H7 (cell line): ENCODE measurements around the gene DTX3L. TPM values are rescaled to one million over a fixed set of nuclear protein-coding genes. Genes with fewer than 3 reads are reported as not detected.

ENCODE experiments used
- DNase-seq: peaks from one replicate; pipeline ENCODE4 v3.0.0; 2012
- H3K27me3 ChIP-seq: 2 replicates; pipeline ENCODE4 v1.6.0; 2011; ENCODE audit warnings: mild to moderate bottlenecking, low read length; ENCODE audit not compliant: control insufficient read depth, insufficient read depth
- H3K36me3 ChIP-seq: replicated peaks from 2 replicates; pipeline ENCODE4 v1.5.1; 2011; ENCODE audit warnings: low read length; ENCODE audit not compliant: control insufficient read depth, insufficient read depth
- H3K4me3 ChIP-seq: 2 replicates; pipeline ENCODE4 v1.5.1; 2011; ENCODE audit warnings: low read depth, mild to moderate bottlenecking, control low read depth, low read length, moderate library complexity; ENCODE audit not compliant: insufficient read depth
- total RNA-seq: library from RNA; depleted of rRNA; stranded (reverse); fragments of >200 nt; shearing (Covaris generic); gene quantifications from 2 replicates; pipeline ENCODE4 v1.2.3, GENCODE V29; 2014; rRNA removed

Gene DTX3L
- total RNA-seq: 1.9 and 2.0 TPM in 2 replicates

GRCh38 chr3:122564155-122564912, at the start of gene DTX3L, which contains the start of gene PARP9:
TSS of gene DTX3L (plus strand) at chr3:122564338. CDS start at chr3:122564427, 89 bp downstream.
TSS of gene PARP9 (minus strand) at chr3:122564300. CDS start at chr3:122559620, 4,680 bp downstream.
- H3K36me3 ChIP-seq: no peaks in the 10 kb centered on the region
- H3K27me3 ChIP-seq: peaks cover 9% of the 10 kb centered on the region; the same call in 1 of the 2 replicates
- DNase-seq: peak; percentile 92
- H3K4me3 ChIP-seq: peak within 1 kb of the TSS; percentile 67

GRCh38 chr3:122515020-122515468, 49.1 kb upstream of the DTX3L start:
- Histone ChIP-seq H3K27me3 (no peaks in the 10 kb centered on the region), H3K36me3 (no peaks in the 10 kb centered on the region), H3K4me3 (peak overlapping the region; percentile 95)
- no peak for DNase-seq

GRCh38 chr3:122515870-122516269, 48.3 kb upstream of the DTX3L start:
- H3K4me3 ChIP-seq: no peak overlapping the region
- H3K36me3 ChIP-seq: no peaks in the 10 kb centered on the region
- H3K27me3 ChIP-seq: no peaks in the 10 kb centered on the region
- DNase-seq: no peak

GRCh38 chr3:122516846-122517360, 47.2 kb upstream of the DTX3L start:
- H3K27me3 ChIP-seq: no peaks in the 10 kb centered on the region
- no peak overlapping the region for H3K4me3 ChIP-seq
- H3K36me3 ChIP-seq: no peaks in the 10 kb centered on the region
- no peak for DNase-seq

- no peak for DNase-seq
- Histone ChIP-seq H3K36me3 (no peaks in the 10 kb centered on the region), H3K4me3 (no peak overlapping the region), H3K27me3 (no peaks in the 10 kb centered on the region)
Observed at GRCh38 chr3:122519693-122520092, 44.4 kb upstream of the DTX3L start.

GRCh38 chr3:122520861-122521260, 43.3 kb upstream of the DTX3L start:
- no peak for DNase-seq
- no peak overlapping the region for H3K4me3 ChIP-seq

GRCh38 chr3:122523317-122523716, 40.8 kb upstream of the DTX3L start:
- no peak for DNase-seq
- Histone ChIP-seq H3K27me3 (no peaks in the 10 kb centered on the region), H3K36me3 (no peaks in the 10 kb centered on the region), H3K4me3 (no peak overlapping the region)

More at GRCh38 chr3:122520861-122521260, 43.3 kb upstream of the DTX3L start:
- Histone ChIP-seq H3K27me3 (no peaks in the 10 kb centered on the region), H3K36me3 (no peaks in the 10 kb centered on the region)

GRCh38 chr3:122530164-122530563, 34.0 kb upstream of the DTX3L start:
- H3K4me3 ChIP-seq: no peak overlapping the region
- no peaks in the 10 kb centered on the region for H3K36me3 ChIP-seq
- no peak for DNase-seq
- no peaks in the 10 kb centered on the region for H3K27me3 ChIP-seq

GRCh38 chr3:122533480-122533879, 30.7 kb upstream of the DTX3L start:
- no peak for DNase-seq
- Histone ChIP-seq H3K36me3 (no peaks in the 10 kb centered on the region), H3K4me3 (no peak overlapping the region), H3K27me3 (no peaks in the 10 kb centered on the region)

- no peak overlapping the region for H3K4me3 ChIP-seq
- DNase-seq: no peak
- no peaks in the 10 kb centered on the region for H3K36me3 ChIP-seq
- no peaks in the 10 kb centered on the region for H3K27me3 ChIP-seq
Observed at GRCh38 chr3:122533931-122534334, 30.2 kb upstream of the DTX3L start.

GRCh38 chr3:122535964-122536631, 28.0 kb upstream of the DTX3L start:
- H3K4me3 ChIP-seq: no peak overlapping the region
- no peaks in the 10 kb centered on the region for H3K27me3 ChIP-seq
- peak; percentile 52 for DNase-seq
- H3K36me3 ChIP-seq: no peaks in the 10 kb centered on the region

GRCh38 chr3:122536632-122537001, 27.5 kb upstream of the DTX3L start:
- H3K36me3 ChIP-seq: no peaks in the 10 kb centered on the region
- DNase-seq: peak; percentile 54
- H3K4me3 ChIP-seq: no peak overlapping the region

GRCh38 chr3:122538956-122539490, 25.1 kb upstream of the DTX3L start:
- Histone ChIP-seq H3K36me3 (no peaks in the 10 kb centered on the region), H3K27me3 (no peaks in the 10 kb centered on the region), H3K4me3 (no peak overlapping the region)
- DNase-seq: no peak

More at GRCh38 chr3:122536632-122537001, 27.5 kb upstream of the DTX3L start:
- H3K27me3 ChIP-seq: no peaks in the 10 kb centered on the region

GRCh38 chr3:122546151-122546550, 18.0 kb upstream of the DTX3L start:
- DNase-seq: no peak
- Histone ChIP-seq H3K36me3 (no peaks in the 10 kb centered on the region), H3K27me3 (no peaks in the 10 kb centered on the region), H3K4me3 (no peak overlapping the region)
